GM10847 (cell line): ENCODE results near the gene BEST4.

Experiments used
- POLR2A ChIP-seq: IDR thresholded peaks from 2 replicates; pipeline ENCODE4 v1.6.1; 2011; ENCODE audit not compliant: insufficient read length; ENCODE audit errors: extremely low read depth

The BEST4 gene

DNA sequence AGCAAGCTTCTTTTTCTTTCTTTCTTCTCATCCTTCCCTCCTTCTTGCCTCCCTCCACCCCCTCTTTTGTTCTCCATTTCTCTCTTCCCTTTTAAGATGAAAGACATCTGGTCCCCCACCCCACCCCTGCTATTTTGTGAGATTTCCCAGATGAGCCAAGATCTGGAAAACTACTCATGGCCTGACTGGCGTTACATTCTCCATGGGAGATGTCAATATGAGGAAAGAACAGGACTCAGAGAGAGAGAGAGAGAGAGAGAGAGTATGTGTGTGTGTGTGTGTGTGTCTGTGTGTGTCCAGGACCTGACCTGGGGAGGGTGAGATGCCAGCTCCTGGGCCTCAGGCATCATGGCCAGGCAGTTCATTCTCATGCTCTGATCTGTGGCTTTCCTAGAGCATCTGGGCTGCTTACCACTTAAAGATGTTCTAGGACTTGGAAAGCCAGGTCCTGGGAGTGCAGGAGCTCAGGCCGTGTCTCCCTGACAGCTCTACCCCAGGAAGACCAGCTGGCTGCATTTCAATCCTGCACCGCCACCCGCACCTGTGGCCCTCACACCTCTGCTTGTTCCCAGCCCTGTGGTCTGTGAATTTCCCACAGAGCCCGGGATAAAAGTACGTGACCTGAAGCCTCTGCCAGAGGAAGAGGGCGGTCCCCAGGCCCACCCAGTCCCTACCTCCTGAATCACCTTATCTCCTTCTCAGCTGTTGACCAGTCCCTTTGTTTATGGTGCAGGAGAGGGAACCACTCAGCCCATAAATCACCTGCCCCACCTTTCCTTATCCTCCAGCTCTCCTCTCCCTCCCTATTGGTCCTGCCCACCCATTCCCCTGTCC lies 3.2 kb upstream of the BEST4 start:
- TF ChIP-seq POLR2A = no peak

DNA sequence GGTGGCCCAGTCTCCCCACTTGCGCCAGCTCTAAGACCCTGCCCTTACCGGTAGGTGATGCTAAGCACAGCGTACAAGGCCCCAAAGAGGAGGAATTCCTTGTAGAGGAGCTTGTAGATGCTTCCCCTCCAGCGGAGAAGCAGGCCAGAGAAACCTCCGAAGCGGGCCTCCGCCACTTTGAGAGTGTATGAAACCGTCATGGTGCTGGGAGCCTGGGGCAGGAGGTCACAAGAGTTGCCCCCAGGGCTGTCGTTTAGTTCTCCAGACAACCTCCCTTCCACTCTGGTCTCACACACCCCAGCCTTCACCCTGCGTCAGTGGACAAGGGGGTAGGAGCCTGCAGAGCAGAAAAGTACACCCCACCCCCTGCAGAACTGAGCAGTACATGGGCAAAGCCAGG lies 464 bp downstream of the BEST4 start:
- TF ChIP-seq POLR2A = no peak

DNA sequence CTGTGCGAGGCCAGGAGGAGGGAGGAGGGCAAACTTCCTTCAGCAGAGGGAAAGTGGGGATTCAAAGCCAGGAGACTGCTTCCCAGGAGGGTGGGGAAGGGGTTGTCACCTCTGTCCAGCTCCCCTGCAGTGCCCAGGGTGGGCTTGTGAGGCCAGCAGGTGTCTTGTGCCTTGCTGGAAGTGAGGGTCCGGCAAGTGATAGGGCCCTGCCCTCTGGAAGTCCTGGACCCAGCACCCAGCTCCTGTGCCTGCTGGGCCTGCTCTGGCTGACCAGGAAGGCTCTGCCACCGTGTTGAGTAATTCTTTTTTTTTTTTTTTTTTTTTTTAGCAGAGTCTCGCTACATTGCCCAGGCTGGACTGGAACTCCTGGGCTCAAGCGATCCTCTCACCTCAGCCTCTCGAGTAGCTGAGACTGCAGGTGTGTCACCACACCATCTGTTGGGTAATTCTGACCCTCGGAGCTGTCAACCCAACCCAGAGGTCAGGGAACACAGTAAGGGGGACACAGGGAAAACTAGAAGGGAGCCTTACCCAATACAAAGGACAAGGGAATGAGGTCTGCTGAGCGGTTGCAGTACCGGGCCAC lies 1.0 kb downstream of the BEST4 start:
- TF ChIP-seq POLR2A = no peak

DNA sequence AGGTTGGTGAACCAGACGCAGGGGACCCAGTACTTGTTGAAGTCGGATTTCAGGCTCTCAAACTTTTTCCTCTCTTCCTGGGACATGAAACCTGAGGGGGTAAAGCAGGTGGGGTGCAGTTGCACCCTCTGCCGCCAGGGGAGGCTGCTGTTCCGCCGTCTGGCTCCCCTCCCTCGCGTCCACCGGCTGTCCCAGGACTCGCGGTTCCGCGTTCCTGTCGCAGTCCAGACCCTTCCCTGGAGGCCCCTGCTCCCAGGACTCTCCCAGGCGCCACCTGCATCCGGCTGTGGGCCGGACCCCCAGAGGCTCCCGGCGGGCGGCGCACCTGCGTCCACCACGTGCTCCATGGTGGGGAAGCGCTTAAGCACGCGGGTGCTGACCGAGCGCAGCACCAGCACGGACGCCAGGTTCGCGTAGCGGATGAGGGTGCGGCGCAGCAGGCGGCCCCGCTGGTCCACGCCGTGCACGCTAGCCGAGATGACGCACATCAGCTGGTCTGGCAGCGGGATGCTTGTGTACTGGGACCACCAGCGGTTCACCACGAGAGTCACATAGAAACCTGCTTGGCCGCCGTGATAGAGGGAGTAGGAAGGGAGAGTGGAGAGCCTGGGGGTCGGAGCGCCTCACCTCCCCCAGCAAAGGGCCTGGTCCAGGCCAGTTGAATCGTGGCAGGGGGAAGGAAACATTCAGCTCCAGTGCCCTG lies 1.7 kb downstream of the BEST4 start:
- no peak for TF ChIP-seq POLR2A

DNA sequence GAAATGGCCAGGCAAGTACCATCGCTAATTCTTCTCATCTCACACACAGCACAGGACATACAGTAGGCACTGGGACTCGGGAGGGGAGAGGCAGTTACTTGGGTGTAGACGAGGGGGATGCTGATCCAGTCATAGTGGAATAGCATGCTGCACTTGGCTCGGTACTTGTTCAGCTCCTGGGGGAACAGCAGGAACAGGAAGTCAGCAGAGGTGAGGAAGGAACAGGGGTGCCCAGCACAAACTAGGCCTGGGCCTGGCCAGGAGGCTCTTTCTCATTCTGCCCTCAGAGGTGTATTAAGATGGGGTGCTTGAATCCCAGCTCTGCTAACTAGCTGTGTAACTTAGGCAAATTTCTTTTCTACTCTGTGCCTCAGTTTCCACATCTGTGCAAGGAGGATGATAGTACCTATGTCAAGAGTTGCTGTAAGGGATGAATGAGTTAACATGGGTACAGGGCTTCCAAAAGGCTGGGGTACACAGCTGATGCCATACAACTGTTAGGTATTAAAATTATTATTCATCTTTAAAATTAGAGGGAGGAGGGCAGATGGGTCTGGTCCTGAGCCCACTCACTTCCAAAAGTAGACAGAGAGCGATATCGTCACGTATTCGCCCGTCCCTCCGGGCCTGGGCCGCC lies 2.4 kb downstream of the BEST4 start:
- no peak for TF ChIP-seq POLR2A

DNA sequence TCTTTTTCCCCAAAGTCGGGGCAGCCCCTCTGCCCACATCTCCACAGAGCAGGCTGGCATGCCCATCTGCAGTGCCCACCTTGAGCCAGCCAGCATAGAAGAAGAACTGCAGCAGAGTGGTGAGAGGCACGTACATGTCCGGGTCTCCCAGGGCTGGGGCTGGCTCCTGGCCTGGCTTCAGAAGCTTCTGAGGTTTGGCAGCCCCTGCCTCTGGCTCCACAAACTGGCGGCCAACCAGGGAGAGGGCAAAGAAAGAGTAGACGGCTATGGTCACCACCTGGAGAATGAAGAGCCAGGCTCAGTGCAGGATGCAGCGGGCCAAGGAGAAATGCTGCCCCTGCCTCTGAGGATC lies 3.0 kb downstream of the BEST4 start:
- TF ChIP-seq POLR2A = no peak

DNA sequence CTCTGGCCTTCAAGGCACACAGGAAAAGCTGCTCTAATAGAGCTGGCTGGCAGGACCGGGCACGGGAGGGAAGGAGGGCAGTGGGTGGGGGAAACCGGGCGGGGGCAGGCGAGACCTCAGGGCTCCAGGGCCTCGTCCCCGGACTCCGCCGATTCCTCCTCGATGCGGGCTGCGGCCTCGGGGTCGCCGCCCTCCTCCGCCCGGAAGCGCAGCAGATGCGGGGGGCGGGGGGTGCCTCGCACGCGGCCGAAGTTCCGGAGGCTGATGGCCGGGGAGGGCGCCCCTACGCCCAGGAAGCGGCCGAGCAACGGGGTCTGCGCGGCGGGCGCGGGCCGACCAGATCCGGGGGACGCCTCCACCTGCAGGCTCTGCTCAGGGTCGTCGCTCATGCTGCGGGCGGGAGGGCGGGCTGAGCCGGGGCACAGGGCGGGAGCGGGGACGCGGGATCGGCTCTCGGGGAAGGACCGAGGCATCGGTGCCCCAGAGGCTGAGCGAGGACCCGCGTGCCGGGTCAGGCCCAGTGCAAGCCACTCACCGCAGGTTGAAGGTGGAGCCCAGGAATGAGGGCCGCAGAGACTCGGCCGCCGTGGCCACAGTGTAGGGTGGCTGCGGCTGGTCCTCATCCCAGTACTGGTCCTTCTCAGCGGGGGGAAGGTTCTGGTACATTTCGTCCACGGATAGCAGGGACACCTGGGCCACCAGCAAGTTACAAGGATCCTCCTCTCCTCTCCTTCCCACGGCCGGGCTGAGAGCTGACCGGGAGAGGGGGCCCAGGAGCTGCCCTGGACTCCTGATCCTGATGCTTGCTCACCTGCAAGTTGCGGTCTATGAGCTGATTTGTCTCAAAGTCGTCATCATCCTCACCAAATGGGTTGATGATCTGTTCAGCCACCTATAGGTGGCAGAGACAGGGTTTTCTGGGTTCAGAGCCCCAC lies 3.6 kb downstream of the BEST4 start:
- TF ChIP-seq POLR2A = peak; percentile 21

DNA sequence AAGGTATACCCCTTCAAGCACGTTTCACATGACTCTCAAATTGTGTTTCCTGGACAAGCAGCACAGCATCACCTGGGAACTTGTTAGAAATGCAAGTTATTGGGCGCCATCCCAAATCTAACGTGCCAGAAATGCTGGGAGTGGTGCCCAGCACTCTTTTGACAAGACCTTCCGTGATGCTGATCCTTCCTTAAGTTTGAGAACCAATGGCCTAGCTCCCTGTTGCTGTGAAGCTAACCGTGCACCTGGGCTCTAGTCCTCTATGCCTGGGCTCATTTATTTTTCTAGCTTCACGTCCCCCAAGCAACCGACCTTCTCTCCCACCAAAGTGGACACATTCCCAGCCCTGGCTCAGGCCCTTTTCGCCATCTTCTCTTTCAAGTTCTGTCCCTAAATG lies 4.3 kb downstream of the BEST4 start:
- no peak for TF ChIP-seq POLR2A

DNA sequence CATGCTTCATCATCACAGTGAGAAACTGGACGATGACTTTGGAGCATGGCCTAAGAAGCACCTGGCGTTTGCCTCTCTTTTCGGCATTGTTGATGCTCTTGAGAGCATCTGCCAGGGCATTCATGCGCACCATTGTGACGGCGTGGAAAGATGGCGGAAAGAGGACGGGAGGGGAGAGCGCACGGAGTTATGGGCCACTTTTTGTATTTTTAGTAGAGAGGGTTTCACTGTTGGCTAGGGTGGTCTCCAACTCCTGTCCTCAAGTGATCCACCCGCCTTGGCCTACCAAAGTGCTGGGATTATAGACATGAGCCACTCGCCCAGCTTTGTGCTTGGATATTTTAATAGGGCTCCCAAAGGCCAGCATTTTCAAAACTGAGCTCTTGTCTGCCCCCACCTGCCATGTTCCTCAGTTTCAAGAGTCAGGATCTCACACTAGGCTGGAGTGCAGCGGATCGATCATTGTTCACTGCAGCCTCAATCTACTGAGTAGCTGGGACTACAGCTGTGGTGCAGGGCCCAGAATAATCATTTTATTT lies 7.3 kb downstream of the BEST4 start:
- no peak for TF ChIP-seq POLR2A

DNA sequence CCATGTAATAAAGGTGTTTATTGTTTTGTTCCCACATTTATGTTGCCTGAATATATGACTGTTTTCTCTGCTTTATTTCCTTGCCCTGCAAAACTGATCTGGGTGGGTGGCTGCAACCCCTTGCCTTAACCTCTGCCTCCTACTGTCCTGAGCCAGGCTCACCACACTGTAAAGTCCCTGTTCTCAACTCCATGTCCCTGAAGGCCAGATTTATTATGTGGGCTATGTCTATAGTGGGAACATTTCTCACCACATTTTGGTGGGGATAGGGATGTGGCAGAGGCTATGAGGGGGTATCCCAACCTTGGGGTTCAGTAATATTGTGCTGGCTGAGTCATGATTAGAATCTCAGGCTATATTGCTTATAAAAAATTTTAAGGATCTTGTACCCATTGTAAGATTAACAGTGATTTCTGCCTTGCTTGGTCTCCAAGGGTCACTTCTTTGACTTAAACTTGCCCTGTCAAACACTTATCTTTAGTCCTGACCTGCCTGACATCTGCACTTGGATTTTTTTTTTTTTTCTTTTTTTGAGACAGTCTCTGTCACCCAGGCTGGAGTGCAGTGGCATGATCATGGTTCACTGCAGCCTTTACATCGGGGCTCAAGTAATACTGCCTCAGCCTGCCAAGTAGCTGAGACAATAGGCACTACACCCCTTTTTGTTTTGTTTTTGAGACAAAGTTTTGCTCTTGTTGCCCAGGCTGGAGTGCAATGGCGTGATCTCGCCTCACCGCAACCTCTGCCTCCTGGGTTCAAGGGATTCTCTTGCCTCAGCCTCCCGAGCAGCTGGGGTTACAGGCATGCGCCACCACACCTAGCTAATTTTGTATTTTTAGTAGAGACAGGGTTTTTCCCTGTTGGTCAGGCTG lies 9.0 kb downstream of the BEST4 start:
- TF ChIP-seq POLR2A = no peak

DNA sequence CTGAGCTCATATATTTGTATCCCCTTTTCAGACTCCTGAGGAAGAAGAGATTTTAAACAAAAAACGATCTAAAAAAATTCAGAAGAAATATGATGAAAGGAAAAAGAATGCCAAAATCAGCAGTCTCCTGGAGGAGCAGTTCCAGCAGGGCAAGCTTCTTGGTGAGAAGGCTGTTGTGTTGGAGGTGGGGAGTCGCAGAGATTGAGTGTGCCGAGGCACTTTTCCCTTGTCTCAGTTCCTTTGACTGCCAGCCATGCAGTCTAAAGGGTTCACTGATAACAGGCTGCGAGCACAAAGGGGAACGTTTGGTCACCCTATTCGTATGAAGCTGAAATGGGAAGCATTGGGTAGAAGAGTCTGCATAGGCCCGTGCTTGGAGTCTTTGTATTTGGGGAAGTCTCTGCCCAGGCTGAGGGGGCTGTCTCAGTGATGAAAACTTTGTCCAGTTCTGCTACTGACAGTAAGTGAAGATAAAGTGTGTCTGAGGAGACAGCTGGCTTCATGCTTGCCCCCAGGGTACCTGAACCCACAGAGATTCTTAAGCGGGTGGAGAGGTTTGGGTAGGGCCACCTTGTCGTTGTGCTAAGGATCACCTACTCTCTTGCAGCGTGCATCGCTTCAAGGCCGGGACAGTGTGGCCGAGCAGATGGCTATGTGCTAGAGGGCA lies 9.9 kb downstream of the BEST4 start:
- TF ChIP-seq POLR2A = no peak

DNA sequence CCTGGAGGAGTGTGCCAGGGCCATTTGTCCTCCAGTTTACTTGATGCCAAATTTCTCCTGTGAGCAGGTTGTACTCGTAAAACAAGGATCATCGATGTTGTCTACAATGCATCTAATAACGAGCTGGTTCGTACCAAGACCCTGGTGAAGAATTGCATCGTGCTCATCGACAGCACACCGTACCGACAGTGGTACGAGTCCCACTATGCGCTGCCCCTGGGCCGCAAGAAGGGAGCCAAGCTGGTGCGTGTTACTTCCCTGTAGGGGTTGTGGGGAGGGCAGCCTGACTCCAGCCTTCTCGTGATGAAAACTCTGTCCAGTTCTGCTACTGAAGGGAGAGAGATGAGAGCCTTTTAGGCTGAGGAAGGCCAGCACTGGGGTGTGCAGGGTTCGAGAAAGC lies 10.4 kb downstream of the BEST4 start:
- TF ChIP-seq POLR2A = no peak

DNA sequence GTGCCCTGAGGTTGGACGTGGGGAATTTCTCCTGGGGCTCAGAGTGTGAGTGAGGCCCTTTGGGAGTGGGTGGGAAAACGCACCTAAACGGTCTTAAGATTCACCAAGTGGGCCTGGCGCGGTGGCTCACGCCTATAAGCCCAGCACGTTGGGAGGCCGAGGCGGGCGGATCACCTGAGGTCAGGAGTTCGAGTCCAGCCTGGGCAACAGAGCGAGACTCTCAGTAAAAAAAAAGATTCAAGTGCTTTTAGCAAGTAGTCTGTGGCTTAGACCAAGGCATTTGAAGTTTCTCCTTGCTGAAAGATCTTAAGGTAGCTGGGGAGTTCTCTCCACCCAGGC lies 11.3 kb downstream of the BEST4 start:
- no peak for TF ChIP-seq POLR2A
